Spinal cord (tissue), 10 donors: ENCODE results near the gene IL18R1. TPM values are rescaled to one million over a fixed set of nuclear protein-coding genes. Genes with fewer than 3 reads are reported as not detected.
A peak's percentile ranks its signal among the peaks of the same experiment; 100 is the strongest.

Experiments used
- DNase-seq, 6 donors: peaks; one replicate each; pipeline versions ENCODE4 v3.0.0 to v3.0.0-alpha.2; 2013 to 2015; ENCODE audit warnings: low spot score in 6 of 6, low read depth in 4 of 6
- H3K27ac ChIP-seq: one replicate; pipeline ENCODE4 v1.5.1; 2013; ENCODE audit warnings: low read depth, low read length, control low read depth
- H3K27me3 ChIP-seq: one replicate; pipeline ENCODE4 v1.6.1; 2013; ENCODE audit warnings: low read length; ENCODE audit not compliant: control insufficient read depth, insufficient read depth
- H3K36me3 ChIP-seq: one replicate; pipeline ENCODE4 v1.6.1; 2013; ENCODE audit warnings: low read length; ENCODE audit not compliant: control insufficient read depth, insufficient read depth
- H3K4me1 ChIP-seq: one replicate; pipeline ENCODE4 v1.6.1; 2013; ENCODE audit warnings: low read length; ENCODE audit not compliant: control insufficient read depth, insufficient read depth
- H3K4me3 ChIP-seq: one replicate; pipeline ENCODE4 v1.5.1; 2013; ENCODE audit warnings: low read depth, low read length, control low read depth
- H3K9me3 ChIP-seq: one replicate; pipeline ENCODE4 v1.6.1; 2013; ENCODE audit warnings: low read length; ENCODE audit not compliant: control insufficient read depth, insufficient read depth
- WGBS: methylation state at CpG from one replicate; pipeline ENCODE4 v1.1.5; 2013; ENCODE audit warnings: missing lambda C conversion rate; ENCODE audit not compliant: insufficient coverage; 5-methylcytosine and 5-hydroxymethylcytosine counted together
- polyA plus RNA-seq, 2 donors: library from polyadenylated mRNA; unstranded; fragments of 120-200 nt; gene quantifications; one replicate each; pipeline ENCODE4 v1.2.1, GENCODE V29; 2013; ENCODE audit not compliant: insufficient read length in 2 of 2
- total RNA-seq, 2 donors: library from RNA; depleted of rRNA in 1 of 2; stranded (reverse); fragments of 120-200 nt in 1 of 2; fragments of >200 nt in 1 of 2; gene quantifications; one replicate each; pipeline versions ENCODE4 v1.2.3 to v1.2.4, GENCODE V29; 2013 to 2014
- donor health status: healthy.

IL18R1 gene
- total and polyA plus RNA-seq, 4 donors = 0.59 to 2.1 (median 0.96) TPM

GRCh38 chr2:102361632-102362241 lies 6.1 kb downstream of the IL18R1 start:
- Histone ChIP-seq H3K4me1 (no peaks in the 10 kb centered on the region), H3K36me3 (no peaks in the 10 kb centered on the region), H3K4me3 (no peak overlapping the region), H3K27ac (no peak overlapping the region), H3K9me3 (peaks cover 9% of the 10 kb centered on the region), H3K27me3 (no peaks in the 10 kb centered on the region)
- no CpG with 5 or more reads among the region's 5 CpGs for WGBS
- DNase-seq = no peak

- Histone ChIP-seq H3K4me3 (no peak overlapping the region), H3K27me3 (no peaks in the 10 kb centered on the region), H3K27ac (no peak overlapping the region), H3K4me1 (no peaks in the 10 kb centered on the region), H3K9me3 (peaks cover 9% of the 10 kb centered on the region), H3K36me3 (no peaks in the 10 kb centered on the region)
- no peak for DNase-seq
- WGBS = 75% methylated on average over 1 of the region's 1 CpG
Measured at GRCh38 chr2:102365763-102366162, 10.2 kb downstream of the IL18R1 start.

GRCh38 chr2:102366406-102367112 lies 11.0 kb downstream of the IL18R1 start:
- H3K27me3 ChIP-seq = no peaks in the 10 kb centered on the region
- 93% methylated on average over 2 of the region's 3 CpGs for WGBS
- H3K4me1 ChIP-seq = no peaks in the 10 kb centered on the region
- no peak overlapping the region for H3K27ac ChIP-seq
- DNase-seq = no peak
- no peaks in the 10 kb centered on the region for H3K36me3 ChIP-seq
- H3K9me3 ChIP-seq = peaks cover 9% of the 10 kb centered on the region
- no peak overlapping the region for H3K4me3 ChIP-seq

GRCh38 chr2:102367331-102367971 lies 11.9 kb downstream of the IL18R1 start:
- Histone ChIP-seq H3K36me3 (no peaks in the 10 kb centered on the region), H3K4me1 (no peaks in the 10 kb centered on the region), H3K4me3 (no peak overlapping the region), H3K27me3 (no peaks in the 10 kb centered on the region), H3K27ac (no peak overlapping the region), H3K9me3 (peaks cover 9% of the 10 kb centered on the region)
- 83% methylated on average over 1 of the region's 6 CpGs for WGBS
- no peak for DNase-seq

- Histone ChIP-seq H3K4me3 (no peak overlapping the region), H3K27ac (no peak overlapping the region), H3K9me3 (peaks cover 9% of the 10 kb centered on the region), H3K4me1 (no peaks in the 10 kb centered on the region), H3K36me3 (no peaks in the 10 kb centered on the region), H3K27me3 (no peaks in the 10 kb centered on the region)
- DNase-seq = no peak
- WGBS = 91% methylated on average over 3 of the region's 5 CpGs
Measured at GRCh38 chr2:102368461-102369109, 13.0 kb downstream of the IL18R1 start.

GRCh38 chr2:102369866-102370265 lies 14.3 kb downstream of the IL18R1 start:
- no peaks in the 10 kb centered on the region for H3K27me3 ChIP-seq
- no peak overlapping the region for H3K27ac ChIP-seq
- H3K4me3 ChIP-seq = no peak overlapping the region
- no peaks in the 10 kb centered on the region for H3K36me3 ChIP-seq
- peaks cover 9% of the 10 kb centered on the region for H3K9me3 ChIP-seq
- no peak for DNase-seq
- no peaks in the 10 kb centered on the region for H3K4me1 ChIP-seq
- no CpG with 5 or more reads among the region's 1 CpG for WGBS

GRCh38 chr2:102376052-102376591 lies 20.5 kb downstream of the IL18R1 start:
- no peak overlapping the region for H3K4me3 ChIP-seq
- H3K27ac ChIP-seq = no peak overlapping the region
- no peaks in the 10 kb centered on the region for H3K27me3 ChIP-seq
- no peaks in the 10 kb centered on the region for H3K4me1 ChIP-seq
- no CpG with 5 or more reads among the region's 1 CpG for WGBS
- no peak for DNase-seq
- no peaks in the 10 kb centered on the region for H3K9me3 ChIP-seq
- no peaks in the 10 kb centered on the region for H3K36me3 ChIP-seq

GRCh38 chr2:102383722-102384121 lies 28.1 kb downstream of the IL18R1 start:
- no peaks in the 10 kb centered on the region for H3K36me3 ChIP-seq

GRCh38 chr2:102385522-102385921 lies 29.9 kb downstream of the IL18R1 start:
- Histone ChIP-seq H3K4me1 (no peaks in the 10 kb centered on the region), H3K9me3 (peaks cover 7% of the 10 kb centered on the region), H3K4me3 (no peak overlapping the region), H3K27me3 (no peaks in the 10 kb centered on the region), H3K36me3 (no peaks in the 10 kb centered on the region), H3K27ac (no peak overlapping the region)
- 86% methylated on average over 1 of the region's 1 CpG for WGBS
- DNase-seq = peak in 1 of 6 donors; percentile 10

More at GRCh38 chr2:102383722-102384121, 28.1 kb downstream of the IL18R1 start:
- H3K4me3 ChIP-seq = no peak overlapping the region
- no peak for DNase-seq
- H3K4me1 ChIP-seq = no peaks in the 10 kb centered on the region
- no peaks in the 10 kb centered on the region for H3K27me3 ChIP-seq
- H3K27ac ChIP-seq = no peak overlapping the region
- H3K9me3 ChIP-seq = peaks cover 7% of the 10 kb centered on the region
